Stimulated activated CD4-positive, alpha-beta T cell treated with anti-CD3 and anti-CD28 coated beads, Interleukin-1b, Interleukin-23, amount 100 ng/mL, for 24 hours (primary cell): ENCODE measurements around the gene PABPN1L.

ENCODE experiments used
- DNase-seq, 4 experiments: peaks; one replicate each; pipeline ENCODE4 v3.0.0-alpha.2; 2020; ENCODE audit warnings: low read depth in 4 of 4, low spot score in 1 of 4

The PABPN1L gene

DNA sequence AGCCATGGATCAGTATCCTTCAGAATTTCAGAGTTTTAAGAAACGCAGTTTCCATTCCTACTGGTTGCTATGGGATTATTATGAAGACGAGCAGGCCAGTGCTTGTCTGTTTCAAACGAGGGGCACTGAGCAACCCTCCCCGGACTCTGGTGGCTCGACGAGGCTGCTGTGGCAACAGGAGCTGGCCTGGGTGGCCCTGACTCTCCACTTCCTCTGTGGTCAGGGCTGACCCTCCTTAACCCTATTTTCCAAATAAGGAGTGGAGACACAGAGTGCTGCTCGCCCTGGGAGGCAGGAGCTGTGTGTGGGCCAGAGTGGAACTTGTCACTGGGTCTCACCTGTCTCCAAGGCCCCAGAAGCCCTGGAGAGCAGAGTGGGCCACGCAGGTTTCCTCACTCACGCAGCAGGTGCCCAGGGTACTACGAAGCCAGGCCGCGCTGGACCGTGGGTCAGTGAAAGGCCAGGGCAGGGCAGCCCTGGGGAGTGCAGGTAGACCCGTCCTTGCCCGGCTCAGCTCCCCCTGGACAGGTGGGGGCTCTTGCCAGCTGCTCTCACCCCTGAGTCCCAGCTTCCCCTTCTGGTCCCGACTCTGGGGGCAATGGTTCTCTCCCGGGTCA is 13.0 kb downstream of the PABPN1L start:
- no peak for DNase-seq

DNA sequence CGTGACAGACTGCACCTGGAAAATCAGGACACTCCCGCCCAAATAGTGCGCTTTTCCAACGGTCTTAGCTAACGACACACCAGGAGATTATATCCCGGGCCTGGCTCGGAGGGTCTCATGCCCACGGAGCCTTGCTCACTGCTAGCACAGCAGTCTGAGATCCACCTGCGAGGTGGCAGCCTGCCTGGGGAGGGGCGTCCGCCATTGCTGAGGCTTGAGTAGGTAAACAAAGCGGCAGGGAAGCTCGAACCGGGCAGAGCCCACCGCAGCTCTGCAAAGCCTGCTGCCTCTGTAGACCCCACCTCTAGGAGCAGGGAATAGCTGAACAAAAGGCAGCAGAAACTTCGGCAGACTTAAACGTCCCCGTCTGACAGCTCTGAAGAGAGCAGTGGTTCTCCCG is 14.8 kb downstream of the PABPN1L start:
- no peak for DNase-seq

DNA sequence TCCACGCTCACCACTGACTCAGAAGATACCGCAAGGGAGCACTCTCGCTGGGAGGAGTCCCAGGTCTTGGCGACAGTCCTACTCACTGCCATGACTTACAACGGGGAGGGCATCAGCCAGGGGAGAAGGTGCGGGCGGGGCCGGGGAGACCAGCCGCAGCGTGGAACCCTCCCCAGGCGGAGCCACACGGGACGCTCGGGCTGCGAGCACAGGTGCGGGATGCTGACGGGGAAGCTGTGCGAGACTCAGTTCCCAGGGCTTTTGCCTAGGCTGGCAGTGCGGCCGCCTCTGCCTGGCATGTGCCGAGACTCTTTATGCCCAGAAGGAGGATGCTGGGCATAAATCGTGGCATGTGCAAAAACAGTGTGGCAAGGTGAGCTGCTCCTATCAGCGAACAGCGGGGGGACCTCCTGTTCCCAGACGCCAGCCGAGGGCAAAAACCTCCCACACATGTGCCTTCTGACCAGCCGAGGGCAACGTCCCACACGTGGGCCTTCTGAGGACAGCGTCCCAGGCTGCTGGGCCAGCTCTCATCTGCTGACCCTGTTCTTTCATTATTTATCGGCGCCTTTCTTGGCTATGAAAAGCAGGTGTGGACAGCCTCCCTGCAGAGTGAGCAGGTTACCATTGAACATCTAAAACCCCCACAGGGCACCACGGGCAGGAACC is 15.8 kb downstream of the PABPN1L start:
- DNase-seq = no peak

DNA sequence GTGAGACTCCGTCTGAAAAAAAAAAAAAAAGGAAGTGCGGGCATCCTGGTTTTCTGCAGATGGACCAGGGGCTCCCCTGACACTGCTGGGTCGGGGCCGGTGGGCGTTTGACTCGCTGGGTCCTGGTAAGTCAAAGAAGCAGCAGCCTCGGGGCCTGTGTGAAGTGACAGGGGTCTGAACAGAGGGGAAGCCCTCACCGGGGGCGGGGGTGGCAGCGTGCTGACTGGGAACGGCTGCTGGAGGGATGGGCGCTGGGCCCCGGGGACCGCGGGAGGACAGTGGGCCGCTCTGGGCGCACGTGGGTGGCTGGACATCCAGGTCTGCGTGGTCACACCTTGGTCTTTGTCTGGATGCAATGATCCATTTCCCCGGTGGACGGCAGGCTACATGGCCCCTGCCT is 17.9 kb downstream of the PABPN1L start:
- DNase-seq = no peak

- DNase-seq = no peak
Measured at GRCh38 chr16:88847654-88848053, 18.8 kb downstream of the PABPN1L start.

- DNase-seq = no peak
Measured at GRCh38 chr16:88846088-88846487, 20.4 kb downstream of the PABPN1L start.

DNA sequence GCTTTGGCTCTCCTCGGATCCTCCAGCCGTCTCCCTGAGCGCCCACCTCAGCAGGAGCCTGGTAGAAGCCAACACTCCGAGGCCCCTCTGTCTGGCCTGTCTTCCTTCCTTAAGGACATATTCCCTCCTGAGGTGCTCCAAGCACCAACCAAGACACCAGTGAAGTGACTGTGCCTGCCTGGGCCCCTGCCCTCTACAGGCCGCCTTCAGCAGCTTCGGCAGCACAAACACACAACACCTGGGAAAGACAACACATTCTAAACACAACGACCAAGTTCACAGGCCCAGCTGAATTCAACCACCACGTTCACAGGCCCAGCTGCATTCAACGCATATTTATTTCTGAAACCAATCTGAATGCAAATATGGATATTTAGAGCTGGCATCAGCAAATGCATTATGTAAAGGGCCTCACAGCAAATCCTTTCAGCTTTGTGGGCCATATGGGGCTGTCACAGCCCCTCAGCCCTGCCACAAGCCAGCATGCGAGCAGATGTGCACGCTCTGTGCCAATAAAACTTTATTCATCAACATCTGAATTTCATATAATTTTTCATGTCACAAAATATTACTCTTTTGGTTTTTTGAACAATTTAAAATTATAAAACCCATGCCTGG is 21.9 kb downstream of the PABPN1L start:
- DNase-seq = no peak

DNA sequence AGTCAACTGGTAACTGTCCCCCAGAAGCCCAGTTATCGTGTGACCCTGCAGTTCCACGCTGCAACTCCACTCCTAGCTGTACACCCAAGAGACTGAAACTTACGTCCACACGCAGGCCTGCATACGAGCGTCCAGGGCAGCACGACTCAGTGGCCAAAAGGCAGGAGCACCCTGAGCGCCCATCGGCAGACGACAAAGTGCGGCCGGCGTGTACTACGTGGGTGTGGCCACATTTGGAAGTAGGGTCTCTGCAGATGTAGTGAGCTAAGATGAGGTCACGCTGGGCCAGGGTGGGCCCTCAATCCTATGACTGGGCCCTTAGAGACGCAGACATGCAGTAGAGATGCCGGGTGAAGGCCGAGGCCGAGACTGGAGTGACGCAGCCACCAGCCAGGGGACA is 23.2 kb downstream of the PABPN1L start:
- no peak for DNase-seq

DNA sequence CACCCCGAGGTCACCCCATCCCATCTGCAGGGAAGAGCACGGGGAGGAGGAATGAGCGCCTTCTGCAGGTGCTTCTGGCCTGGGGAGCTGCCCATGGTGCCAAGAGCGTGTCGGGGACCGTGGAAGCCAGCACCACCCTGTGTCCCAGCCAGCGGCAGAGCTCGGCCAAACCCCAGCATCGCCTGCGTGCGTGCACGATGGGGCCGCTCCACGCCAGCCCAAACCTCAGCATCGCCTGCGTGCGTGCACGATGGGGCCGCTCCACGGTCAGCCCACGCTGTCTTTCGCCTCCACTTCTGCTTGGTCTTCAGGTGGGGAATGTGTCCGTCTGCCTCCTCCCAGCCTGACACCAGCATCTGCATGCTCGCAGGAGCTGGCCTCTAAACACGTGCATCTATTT is 23.7 kb downstream of the PABPN1L start:
- no peak for DNase-seq

- DNase-seq = no peak
Measured at GRCh38 chr16:88842308-88842756, 24.1 kb downstream of the PABPN1L start.

DNA sequence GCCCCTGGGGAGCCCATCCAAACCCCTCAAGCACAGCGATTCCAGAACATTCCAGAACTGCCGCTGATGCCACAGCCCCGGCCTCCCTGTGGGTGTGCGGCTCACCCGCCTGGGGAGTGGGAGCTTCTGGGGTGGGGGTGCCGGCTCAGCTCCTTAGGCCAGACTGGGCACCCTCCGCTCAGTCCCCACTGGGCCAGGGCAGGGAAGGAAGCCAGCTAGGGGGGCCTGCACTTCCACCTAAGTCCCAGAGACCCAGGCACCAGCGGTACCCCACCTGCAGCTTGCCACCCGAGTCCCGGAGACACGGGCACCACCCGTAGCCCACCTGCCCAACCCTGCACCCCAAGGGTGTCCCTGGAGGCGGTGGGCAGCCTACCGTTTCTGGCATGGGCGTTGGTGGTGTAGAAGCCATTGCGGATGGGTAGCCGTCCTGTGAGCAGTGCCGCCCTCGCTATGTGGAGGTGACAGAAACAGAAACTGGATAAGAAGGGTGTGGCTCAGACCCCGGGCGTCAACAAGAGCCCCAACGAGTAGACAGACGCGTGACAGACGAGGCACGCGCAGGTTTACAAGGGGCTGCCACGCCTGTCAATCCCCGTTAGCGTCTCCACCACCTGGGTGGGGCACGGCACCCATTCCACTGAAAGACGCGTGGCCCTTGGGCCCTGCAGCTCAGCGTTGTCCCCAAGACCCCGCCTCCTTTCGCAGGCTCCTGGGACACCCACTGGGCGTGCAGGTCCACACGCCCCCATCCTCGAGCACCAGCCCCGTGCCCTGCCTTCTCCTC is 24.7 kb downstream of the PABPN1L start:
- DNase-seq = no peak

- DNase-seq = no peak
Measured at GRCh38 chr16:88840600-88841215, 25.8 kb downstream of the PABPN1L start.

GRCh38 chr16:88839745-88840599 is 26.5 kb downstream of the PABPN1L start:
- DNase-seq = no peak

GRCh38 chr16:88839026-88839529 is 27.4 kb downstream of the PABPN1L start:
- DNase-seq = no peak

- no peak for DNase-seq
Measured at GRCh38 chr16:88838566-88838965, 27.9 kb downstream of the PABPN1L start.

DNA sequence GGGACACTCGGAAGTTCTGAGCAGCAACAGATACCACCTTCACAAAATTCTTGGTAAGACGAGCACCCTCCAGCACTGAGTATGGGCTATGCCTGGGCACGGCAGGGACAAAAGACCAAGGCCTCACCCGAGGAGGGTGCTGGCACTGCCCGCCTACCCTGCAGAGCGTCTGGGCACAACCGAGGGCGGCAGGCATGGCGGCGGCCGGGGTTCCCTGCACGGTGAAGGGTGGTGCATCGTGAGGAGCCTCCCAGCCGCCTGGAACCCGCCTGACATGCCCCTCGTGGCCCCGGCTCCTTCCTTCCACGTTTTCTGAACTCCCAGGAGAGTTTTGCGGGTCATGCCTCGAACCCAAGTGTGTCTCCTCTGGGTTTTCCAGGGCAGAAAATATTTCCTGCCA is 28.7 kb downstream of the PABPN1L start:
- DNase-seq = no peak

DNA sequence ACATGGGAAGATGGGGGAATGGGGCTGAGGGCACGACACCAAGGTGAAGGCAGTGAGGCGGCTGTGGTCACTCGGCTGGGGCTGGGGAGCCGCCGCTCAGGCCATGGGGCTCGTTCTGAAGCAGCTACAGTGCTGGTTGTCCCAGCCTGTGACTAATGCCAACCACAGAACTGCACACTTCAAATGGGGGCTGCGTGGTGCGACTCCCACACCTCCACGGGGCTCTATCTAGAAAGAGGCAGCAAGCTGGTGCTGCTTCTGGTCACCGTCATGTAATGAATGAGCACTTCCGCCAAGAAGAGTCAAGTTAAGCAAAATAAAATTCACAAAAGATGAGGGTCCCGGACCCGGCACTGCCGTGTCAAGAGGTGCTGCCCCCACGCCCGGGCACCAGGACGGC is 29.7 kb downstream of the PABPN1L start:
- DNase-seq = no peak

- DNase-seq = no peak
Measured at GRCh38 chr16:88835818-88836217, 30.6 kb downstream of the PABPN1L start.

GRCh38 chr16:88835383-88835782 is 31.1 kb downstream of the PABPN1L start:
- no peak for DNase-seq

- DNase-seq = no peak
Measured at GRCh38 chr16:88834670-88835069, 31.8 kb downstream of the PABPN1L start.
